ENCODE results near the gene HNRNPA3.
"Not testable (repeated sequence)": the region's sequence is repeated elsewhere in the genome, so short reads cannot be mapped to it uniquely, and the experiment has no call there.

HNRNPA3 gene

GRCh38 chr2:177232098-177232704, 19.6 kb downstream of the HNRNPA3 start:
- DNase-seq (ENCODE audit: extremely low read depth in 1 of 2, low read depth in 1 of 2) = no peak

DNA sequence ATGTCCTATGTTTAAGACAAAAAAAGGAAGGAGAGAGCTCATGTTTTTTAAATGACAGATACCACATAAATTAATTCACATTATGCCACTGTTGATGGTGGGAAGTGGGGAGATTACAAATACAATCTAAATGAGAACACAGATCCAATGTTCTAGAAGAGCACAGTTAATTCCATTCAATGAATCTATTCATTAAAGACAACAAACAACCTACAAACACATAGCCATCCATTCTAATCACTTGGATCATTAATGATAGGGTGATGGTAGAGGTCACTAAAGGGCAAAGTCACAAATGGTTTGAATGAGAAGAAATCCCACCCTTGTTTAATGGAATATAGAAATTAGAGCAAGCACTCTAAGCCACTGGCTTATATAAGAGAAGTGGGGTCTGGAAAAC, 21.7 kb downstream of the HNRNPA3 start:
- no peak for DNase-seq (ENCODE audit: extremely low read depth in 1 of 2, low read depth in 1 of 2)

DNA sequence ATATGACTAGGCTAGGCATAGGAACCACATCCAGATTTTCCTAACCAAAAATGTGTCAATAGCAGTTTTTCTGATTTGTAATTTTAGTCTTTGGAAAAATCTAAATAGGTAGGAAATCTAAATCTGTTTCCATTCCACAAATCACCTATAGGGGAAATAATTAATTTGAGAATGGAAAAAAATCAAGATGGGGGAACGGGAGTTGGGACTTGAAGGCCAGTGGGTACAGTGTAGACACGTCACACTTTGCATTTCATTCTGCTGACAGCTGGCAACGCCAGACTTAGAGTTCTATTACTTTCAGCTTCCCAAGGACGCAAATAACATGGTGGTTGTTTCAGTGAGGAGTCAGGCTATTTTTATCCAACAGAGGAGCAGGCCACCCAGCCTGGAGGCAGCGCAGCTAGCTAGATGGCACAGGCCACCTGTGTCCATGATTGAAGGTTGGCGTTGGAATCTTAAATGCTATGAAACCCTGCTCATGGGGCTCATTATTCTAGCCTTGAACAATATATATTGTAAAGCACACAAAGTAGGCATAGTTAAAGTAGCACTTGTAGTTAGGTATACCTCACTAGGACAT, 23.4 kb downstream of the HNRNPA3 start:
- no peak for DNase-seq (ENCODE audit: extremely low read depth in 1 of 2, low read depth in 1 of 2)

DNA sequence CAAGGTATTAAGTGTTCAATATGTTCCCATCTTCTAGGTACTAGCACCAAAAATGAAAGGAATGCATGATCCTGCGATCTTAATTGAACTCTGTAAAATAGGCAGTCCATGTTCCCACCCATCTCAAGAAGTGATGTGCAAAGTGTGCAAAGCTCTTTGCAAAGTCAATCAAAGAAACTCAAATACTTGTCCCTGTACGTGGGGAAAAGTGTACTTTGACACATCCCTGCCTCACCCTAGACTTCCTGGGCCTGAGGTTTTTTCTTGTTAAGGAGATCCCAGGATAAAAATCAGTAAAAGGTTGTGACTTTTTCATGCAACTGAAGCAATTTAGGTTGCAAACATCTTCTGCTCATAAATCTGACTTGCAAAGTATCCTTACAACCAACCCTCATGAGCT, 25.3 kb downstream of the HNRNPA3 start:
- DNase-seq (ENCODE audit: extremely low read depth in 1 of 2, low read depth in 1 of 2) = no peak

DNA sequence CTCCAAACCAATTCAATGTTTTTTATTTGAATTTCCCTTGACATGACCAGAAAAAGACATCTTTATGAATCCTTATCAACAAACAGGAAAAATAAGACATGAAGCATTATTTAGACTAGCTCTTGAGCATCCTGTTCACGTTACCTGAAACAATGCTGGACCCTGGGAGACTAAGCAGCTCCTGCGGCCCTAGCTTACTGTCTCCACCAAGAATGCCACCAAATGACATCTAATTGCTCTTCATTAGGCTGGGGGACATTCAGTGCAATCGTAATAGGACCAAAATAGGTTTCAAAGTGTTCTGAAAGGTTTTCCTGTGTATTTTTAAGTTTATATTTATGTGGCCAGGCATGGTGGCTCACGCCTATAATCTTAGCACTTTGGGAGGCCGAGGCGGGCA, 26.5 kb downstream of the HNRNPA3 start:
- DNase-seq (ENCODE audit: extremely low read depth in 1 of 2, low read depth in 1 of 2) = no peak

GRCh38 chr2:177239932-177240630, 27.5 kb downstream of the HNRNPA3 start:
- DNase-seq (ENCODE audit: extremely low read depth in 1 of 2, low read depth in 1 of 2) = no peak

- no peak for DNase-seq (ENCODE audit: extremely low read depth in 1 of 2, low read depth in 1 of 2)
Measured at GRCh38 chr2:177241711-177242120, 29.1 kb downstream of the HNRNPA3 start.

DNA sequence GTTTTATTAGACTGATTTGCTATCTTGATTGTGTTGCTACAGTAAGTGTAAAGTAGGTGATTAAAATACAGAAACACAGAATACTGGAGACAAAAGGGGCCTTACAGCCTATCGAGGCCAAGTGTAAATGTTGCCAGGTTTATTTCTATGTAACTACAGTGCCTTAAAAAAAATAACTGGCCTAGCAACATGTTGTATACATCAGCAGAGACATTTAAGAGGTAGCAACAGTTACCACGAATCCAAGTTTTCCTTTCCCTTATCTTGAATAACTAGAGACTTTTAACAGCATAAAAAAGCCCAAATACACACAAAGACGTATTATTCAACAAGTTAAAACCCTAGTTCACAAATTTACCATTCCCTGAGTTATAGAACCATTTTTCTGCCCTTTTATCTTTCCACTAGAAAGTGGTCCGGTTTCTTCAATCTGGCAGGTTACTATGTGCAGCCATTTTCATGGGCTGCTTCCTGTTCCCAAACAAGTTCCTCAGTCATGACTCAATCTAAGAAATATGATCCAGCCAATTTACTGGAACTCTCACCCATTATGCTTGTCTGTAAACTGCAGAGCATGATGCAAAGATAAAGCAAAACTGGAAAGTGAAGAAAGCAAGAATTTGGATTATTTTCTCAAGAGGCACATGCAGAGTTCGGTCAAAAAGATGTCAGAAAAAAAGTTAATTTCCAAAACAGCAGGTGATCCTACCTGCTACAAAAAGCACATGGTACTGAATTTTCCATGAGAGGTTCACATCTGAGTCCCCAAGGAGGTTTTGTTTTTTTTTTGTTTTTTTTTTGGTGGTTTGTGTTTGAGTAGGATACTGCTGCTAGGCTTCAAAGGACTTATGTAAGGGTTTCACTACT, 29.8 kb downstream of the HNRNPA3 start:
- DNase-seq (ENCODE audit: extremely low read depth in 1 of 2, low read depth in 1 of 2) = no peak

- DNase-seq (ENCODE audit: extremely low read depth in 1 of 2, low read depth in 1 of 2) = no peak
Measured at GRCh38 chr2:177243073-177243472, 30.5 kb downstream of the HNRNPA3 start.

DNA sequence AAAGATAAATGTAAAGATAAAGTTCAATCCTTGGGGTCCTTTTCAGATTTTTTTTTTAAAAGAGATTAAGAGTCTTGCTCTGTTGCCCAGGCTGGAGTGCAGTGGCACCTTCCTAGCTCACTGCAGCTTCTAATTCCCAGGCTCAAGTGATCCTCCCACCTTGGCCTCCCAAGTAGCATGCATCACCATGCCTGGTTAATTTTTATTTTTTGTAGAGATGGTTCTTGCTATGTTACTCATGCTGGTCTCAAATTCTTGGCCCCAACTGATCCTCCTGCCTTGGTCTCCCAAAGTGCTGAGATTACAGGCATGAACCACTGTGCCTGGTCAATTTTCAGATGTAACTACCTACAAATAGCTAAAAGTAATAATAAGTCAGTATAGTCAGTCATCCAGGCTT, 30.9 kb downstream of the HNRNPA3 start:
- no peak for DNase-seq (ENCODE audit: extremely low read depth in 1 of 2, low read depth in 1 of 2)

- no peak for DNase-seq (ENCODE audit: extremely low read depth in 1 of 2, low read depth in 1 of 2)
Measured at GRCh38 chr2:177244244-177244771, 31.7 kb downstream of the HNRNPA3 start.

DNA sequence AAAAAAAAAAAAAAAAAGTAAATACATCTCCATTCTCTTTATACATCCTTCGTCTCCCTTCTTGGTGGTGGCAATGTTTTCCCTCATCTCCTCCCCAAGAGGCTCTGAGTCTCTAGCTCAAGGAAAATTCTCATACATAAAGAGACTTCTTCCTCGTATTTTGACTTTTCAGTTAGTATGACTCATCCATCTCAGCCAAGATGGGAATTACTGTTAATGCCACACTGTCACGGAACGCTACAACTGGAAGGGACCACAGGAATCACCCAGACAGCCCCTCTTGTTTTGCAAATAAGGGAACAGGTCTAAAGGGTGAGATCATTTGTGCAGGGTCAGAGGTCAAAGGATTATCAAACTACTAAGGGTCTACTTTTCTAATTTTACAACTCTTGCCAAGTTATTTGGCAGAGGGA, 32.4 kb downstream of the HNRNPA3 start:
- DNase-seq (ENCODE audit: extremely low read depth in 1 of 2, low read depth in 1 of 2) = no peak

DNA sequence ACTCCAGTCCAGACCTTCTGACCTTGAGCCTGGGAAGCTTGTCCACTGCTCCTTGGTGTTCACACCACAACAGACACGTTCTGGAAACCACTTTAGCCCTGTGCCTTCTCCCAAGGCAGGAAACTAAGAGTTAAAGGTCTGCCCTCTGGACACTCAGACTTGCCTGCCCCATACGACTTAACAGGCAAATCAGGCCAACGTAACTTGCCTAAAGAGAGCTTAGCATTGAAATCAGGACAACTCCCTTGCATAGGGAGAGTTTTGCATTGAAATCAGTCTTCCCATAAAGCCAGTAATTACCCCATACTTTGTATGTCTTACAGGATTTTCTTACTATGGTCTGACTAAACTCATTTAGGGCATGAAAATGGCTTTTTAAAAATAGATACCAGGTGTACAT, 33.4 kb downstream of the HNRNPA3 start:
- no peak for DNase-seq (ENCODE audit: extremely low read depth in 1 of 2, low read depth in 1 of 2)

DNA sequence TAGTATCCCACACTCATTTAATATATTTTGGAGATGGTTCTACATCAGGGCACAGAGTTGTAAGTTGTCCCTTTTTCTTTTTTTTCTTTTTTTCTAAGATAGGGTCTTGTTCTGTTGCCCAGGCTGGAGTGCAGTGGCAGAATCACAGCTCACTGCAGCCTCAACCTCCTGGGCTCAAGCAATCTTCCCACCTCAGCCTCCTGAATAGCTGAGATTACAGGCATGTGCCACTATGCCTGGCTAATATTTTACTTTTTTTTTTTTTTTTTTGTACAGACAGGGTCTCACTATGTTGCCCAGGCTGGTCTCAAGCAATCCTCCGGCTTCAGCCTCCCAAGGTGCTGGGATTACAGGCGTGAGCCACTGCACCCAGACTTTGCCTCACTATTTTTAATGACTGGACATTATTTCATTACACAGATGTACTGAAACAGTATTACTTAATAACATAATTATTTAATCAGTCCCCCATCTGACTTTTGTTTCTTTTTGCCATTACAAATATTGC, 34.0 kb downstream of the HNRNPA3 start:
- not testable (repeated sequence) for DNase-seq (ENCODE audit: extremely low read depth in 1 of 2, low read depth in 1 of 2)

GRCh38 chr2:177247693-177248262, 35.2 kb downstream of the HNRNPA3 start:
- DNase-seq (ENCODE audit: extremely low read depth in 1 of 2, low read depth in 1 of 2) = no peak

DNA sequence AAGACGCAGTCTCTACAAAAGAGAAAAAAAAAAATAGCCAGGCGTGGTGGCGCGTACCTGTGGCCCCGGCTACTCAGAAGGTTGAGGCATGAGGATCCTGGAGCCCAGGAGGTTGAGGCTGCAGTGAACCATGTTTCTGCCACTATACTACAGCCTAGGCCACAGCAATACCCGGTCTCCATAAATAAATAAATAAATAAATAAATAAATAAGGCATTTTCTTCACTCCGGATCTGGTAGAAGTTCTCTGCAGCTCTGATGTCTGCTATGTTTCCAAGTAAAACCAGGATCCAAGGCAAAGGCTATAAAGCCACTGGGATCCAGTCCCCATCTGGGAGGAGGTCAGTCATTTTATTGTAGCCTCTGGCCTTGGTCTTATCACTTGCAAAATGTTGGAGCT, 36.4 kb downstream of the HNRNPA3 start:
- no peak for DNase-seq (ENCODE audit: extremely low read depth in 1 of 2, low read depth in 1 of 2)

- DNase-seq (ENCODE audit: extremely low read depth in 1 of 2, low read depth in 1 of 2) = no peak
Measured at GRCh38 chr2:177250461-177250860, 37.9 kb downstream of the HNRNPA3 start.

DNA sequence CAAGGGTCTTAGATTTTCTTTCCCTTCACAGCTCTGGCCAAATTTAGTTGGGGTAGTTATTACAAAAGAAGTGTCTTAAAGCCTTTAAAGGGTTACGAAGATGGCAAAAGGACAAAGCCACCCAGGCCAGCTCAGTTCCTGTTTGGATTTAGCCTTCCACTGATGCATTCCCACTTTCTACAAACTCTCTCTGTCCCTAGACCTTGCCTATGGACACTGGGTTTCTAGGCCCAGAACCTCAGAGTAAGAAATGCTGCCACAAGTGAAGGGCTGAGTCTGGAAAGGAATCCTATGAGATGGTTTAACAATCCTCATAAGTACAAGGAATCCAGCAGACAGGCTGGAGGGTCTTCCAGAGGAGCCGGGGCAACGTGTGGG, 38.6 kb downstream of the HNRNPA3 start:
- DNase-seq (ENCODE audit: extremely low read depth in 1 of 2, low read depth in 1 of 2) = no peak

GRCh38 chr2:177252808-177253531, 40.4 kb downstream of the HNRNPA3 start:
- no peak for DNase-seq (ENCODE audit: extremely low read depth in 1 of 2, low read depth in 1 of 2)

DNA sequence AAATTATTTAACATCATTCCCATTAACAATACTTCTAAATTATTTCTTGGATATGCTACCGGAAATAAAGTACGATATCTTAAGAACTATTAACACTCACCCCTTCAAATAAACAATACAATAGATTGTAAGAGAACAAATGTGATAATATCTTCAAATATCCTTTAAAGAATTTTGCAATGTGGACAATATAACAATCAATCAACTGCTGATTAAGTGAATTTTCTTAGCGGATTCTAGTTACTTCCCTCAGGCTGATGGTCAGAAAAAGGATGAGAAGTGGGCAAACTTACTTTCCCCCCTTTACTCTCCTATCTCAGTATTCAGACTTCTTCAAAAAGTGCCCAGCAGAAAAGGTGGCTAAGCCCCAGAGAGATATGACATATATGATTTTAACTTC, 41.1 kb downstream of the HNRNPA3 start:
- no peak for DNase-seq (ENCODE audit: extremely low read depth in 1 of 2, low read depth in 1 of 2)
